ENCODE results near the gene GABRP.

DNA sequence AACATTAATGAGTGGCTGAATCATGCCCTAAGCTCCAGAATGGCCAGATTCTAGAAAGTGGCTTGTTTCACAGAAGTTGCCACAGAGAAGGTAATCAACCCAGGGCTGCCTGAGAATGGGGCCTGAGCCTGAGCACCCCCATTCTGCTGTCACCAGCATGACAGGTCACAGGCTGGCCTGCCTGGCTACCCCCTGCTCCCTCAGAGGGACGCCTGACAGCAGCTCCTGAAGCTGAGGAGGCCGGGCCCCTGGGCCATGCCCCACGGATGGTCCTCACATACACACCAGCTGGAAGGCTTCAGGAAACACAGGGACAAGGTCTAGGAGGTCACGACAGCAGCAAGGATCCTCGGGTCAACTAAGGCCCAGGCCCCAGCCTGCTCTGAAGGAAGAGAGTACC, 3.7 kb downstream of the GABRP start:
- TF ChIP-seq, protein P1, sequence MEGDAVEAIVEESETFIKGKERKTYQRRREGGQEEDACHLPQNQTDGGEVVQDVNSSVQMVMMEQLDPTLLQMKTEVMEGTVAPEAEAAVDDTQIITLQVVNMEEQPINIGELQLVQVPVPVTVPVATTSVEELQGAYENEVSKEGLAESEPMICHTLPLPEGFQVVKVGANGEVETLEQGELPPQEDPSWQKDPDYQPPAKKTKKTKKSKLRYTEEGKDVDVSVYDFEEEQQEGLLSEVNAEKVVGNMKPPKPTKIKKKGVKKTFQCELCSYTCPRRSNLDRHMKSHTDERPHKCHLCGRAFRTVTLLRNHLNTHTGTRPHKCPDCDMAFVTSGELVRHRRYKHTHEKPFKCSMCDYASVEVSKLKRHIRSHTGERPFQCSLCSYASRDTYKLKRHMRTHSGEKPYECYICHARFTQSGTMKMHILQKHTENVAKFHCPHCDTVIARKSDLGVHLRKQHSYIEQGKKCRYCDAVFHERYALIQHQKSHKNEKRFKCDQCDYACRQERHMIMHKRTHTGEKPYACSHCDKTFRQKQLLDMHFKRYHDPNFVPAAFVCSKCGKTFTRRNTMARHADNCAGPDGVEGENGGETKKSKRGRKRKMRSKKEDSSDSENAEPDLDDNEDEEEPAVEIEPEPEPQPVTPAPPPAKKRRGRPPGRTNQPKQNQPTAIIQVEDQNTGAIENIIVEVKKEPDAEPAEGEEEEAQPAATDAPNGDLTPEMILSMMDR (IDR thresholded peaks at IDR 0.05): no peak
- no peak for TF ChIP-seq POLR2A (IDR thresholded peaks at IDR 0.05)

Data from uterus (tissue), 2 donors.